ENCODE data around the gene SLC43A2. TPM values are rescaled to one million over a fixed set of nuclear protein-coding genes. Genes with fewer than 3 reads are reported as not detected.

The SLC43A2 gene
- total and polyA plus RNA-seq, 2 of the 13 experiments (the other 11 are each of a cell fraction or from before 2014, with no cell fraction given): 7.3 to 20.0 TPM

GRCh38 chr17:1627982-1628855, at the start of gene SLC43A2 (continued):
- TF ChIP-seq AKNA (CRISPR knock-in tag; IDR thresholded peaks at IDR 0.05; ENCODE audit: borderline replicate concordance): no peak
- TF ChIP-seq ZNF430 (CRISPR knock-in tag; IDR thresholded peaks at IDR 0.05): no peak; the same call in 1 of the 2 replicates
- no peak; the same call in 1 of the 2 replicates for TF ChIP-seq PAXIP1 (CRISPR knock-in tag; conservative IDR thresholded peaks at IDR 0.05)
- TF ChIP-seq ZNF335 (CRISPR knock-in tag; IDR thresholded peaks at IDR 0.05): no peak
- TF ChIP-seq CHD2 (IDR thresholded peaks at IDR 0.05; ENCODE audit: low read depth, low read length): no peak
- TF ChIP-seq SUZ12 (IDR thresholded peaks at IDR 0.05; ENCODE audit: low read depth, low read length): no peak
- TF ChIP-seq ZNF646 (CRISPR knock-in tag; IDR thresholded peaks at IDR 0.05): no peak
- TF ChIP-seq ZNF343 (CRISPR knock-in tag; IDR thresholded peaks at IDR 0.05): no peak
- peak; percentile 22 for TF ChIP-seq TMF1 (CRISPR knock-in tag; IDR thresholded peaks at IDR 0.05; ENCODE audit: low read depth)
- TF ChIP-seq MZF1 (CRISPR knock-in tag; IDR thresholded peaks at IDR 0.05; ENCODE audit: borderline replicate concordance): no peak
- TF ChIP-seq NFE2L1 (CRISPR knock-in tag; IDR thresholded peaks at IDR 0.05; ENCODE audit: borderline replicate concordance): no peak
- no peak; the same call in 1 of the 2 replicates for TF ChIP-seq ZNF543 (CRISPR knock-in tag; IDR thresholded peaks at IDR 0.05)
- no peak for TF ChIP-seq REXO4 (CRISPR knock-in tag; IDR thresholded peaks at IDR 0.05; ENCODE audit: borderline replicate concordance)

Measured in HepG2 (cell line).